GM12875 (cell line): Measurements from ENCODE around the gene DAGLA.

Experiments used
- H3K4me3 ChIP-seq: one replicate; pipeline ENCODE4 v1.5.1; 2011; ENCODE audit warnings: low read depth, low read length, control low read depth
- CTCF ChIP-seq: IDR thresholded peaks from 2 replicates; pipeline ENCODE4 v1.5.1; 2011; ENCODE audit warnings: low read depth, mild to moderate bottlenecking, control low read depth, inconsistent platforms, low read length, moderate library complexity, borderline replicate concordance; ENCODE audit not compliant: insufficient read depth

Gene DAGLA

GRCh38 chr11:61694602-61694939 lies 14.4 kb downstream of the DAGLA start:
- H3K4me3 ChIP-seq = no peak overlapping the region
- no peak for TF ChIP-seq CTCF

- no peak overlapping the region for H3K4me3 ChIP-seq
- no peak for TF ChIP-seq CTCF
Observed at GRCh38 chr11:61694946-61695706, 14.9 kb downstream of the DAGLA start.

- H3K4me3 ChIP-seq = no peak overlapping the region
- TF ChIP-seq CTCF = no peak
Observed at GRCh38 chr11:61695917-61696316, 15.7 kb downstream of the DAGLA start.

- TF ChIP-seq CTCF = no peak
- no peak overlapping the region for H3K4me3 ChIP-seq
Observed at GRCh38 chr11:61696602-61697001, 16.4 kb downstream of the DAGLA start.

- no peak overlapping the region for H3K4me3 ChIP-seq
- TF ChIP-seq CTCF = no peak
Observed at GRCh38 chr11:61697078-61697502, 16.9 kb downstream of the DAGLA start.

GRCh38 chr11:61697764-61698163 lies 17.6 kb downstream of the DAGLA start:
- no peak for TF ChIP-seq CTCF
- H3K4me3 ChIP-seq = no peak overlapping the region

- H3K4me3 ChIP-seq = no peak overlapping the region
- TF ChIP-seq CTCF = no peak
Observed at GRCh38 chr11:61698173-61698948, 18.2 kb downstream of the DAGLA start.
